Duodenal mucosa (tissue), 2 donors: ENCODE data around the gene TTC9C.
"Not testable (repeated sequence)": the region's sequence is repeated elsewhere in the genome, so short reads cannot be mapped to it uniquely, and the experiment has no call there.

ENCODE experiments used
- H3K27ac ChIP-seq: one replicate; pipeline ENCODE4 v1.7.0; 2013; ENCODE audit warnings: low read depth, low read length
- H3K27me3 ChIP-seq, 2 donors: one replicate each; pipeline ENCODE4 v1.7.0; 2013; ENCODE audit warnings: low read length in 2 of 2, control low read depth in 1 of 2; ENCODE audit not compliant: insufficient read depth in 2 of 2, control insufficient read depth in 1 of 2
- H3K36me3 ChIP-seq, 2 donors: one replicate each; pipeline ENCODE4 v1.7.0; 2013; ENCODE audit warnings: low read length in 2 of 2, control low read depth in 1 of 2; ENCODE audit not compliant: insufficient read depth in 2 of 2, control insufficient read depth in 1 of 2
- H3K4me1 ChIP-seq, 2 donors: one replicate each; pipeline ENCODE4 v1.7.0; 2013; ENCODE audit warnings: low read length in 2 of 2, control low read depth in 1 of 2; ENCODE audit not compliant: insufficient read depth in 2 of 2, control insufficient read depth in 1 of 2
- H3K4me3 ChIP-seq, 2 donors: one replicate each; pipeline ENCODE4 v1.7.0; 2013; ENCODE audit warnings: low read length in 2 of 2, low read depth in 1 of 2
- H3K9ac ChIP-seq, 2 donors: one replicate each; pipeline ENCODE4 v1.7.0; 2013; ENCODE audit warnings: low read length in 2 of 2, low read depth in 1 of 2
- H3K9me3 ChIP-seq, 2 donors: one replicate each; pipeline ENCODE4 v1.7.0; 2013; ENCODE audit warnings: low read length in 2 of 2, control low read depth in 1 of 2; ENCODE audit not compliant: control insufficient read depth in 1 of 2

Gene TTC9C, protein sequence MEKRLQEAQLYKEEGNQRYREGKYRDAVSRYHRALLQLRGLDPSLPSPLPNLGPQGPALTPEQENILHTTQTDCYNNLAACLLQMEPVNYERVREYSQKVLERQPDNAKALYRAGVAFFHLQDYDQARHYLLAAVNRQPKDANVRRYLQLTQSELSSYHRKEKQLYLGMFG

GRCh38 chr11:62728171-62728988 is at the start of gene TTC9C:
TTC9C (plus strand) TSS chr11:62728486; CDS start chr11:62728849, 363 bp downstream.
- peak within 1 kb of the TSS; percentile 98 for H3K4me3 ChIP-seq
- H3K36me3 ChIP-seq, result peaks cover 6 to 14% of the 10 kb centered on the region in 2 donors
- H3K27me3 ChIP-seq, result no peaks in the 10 kb centered on the region
- peak within 1 kb of the TSS; percentile 87 to 96 for H3K9ac ChIP-seq
- H3K4me1 ChIP-seq, result peaks cover 21 to 30% of the 10 kb centered on the region in 2 donors
- H3K9me3 ChIP-seq, result no peaks in the 10 kb centered on the region
- peak within 1 kb of the TSS; percentile 94 for H3K27ac ChIP-seq

- peak within 1 kb of the TSS; percentile 97 to 99 for H3K4me3 ChIP-seq
- no peaks in the 10 kb centered on the region for H3K27me3 ChIP-seq
- H3K9me3 ChIP-seq, result no peaks in the 10 kb centered on the region
- H3K27ac ChIP-seq, result peak within 1 kb of the TSS; percentile 81
- peak within 1 kb of the TSS; percentile 90 to 94 for H3K9ac ChIP-seq
- peaks cover 16 to 17% of the 10 kb centered on the region in 2 donors for H3K4me1 ChIP-seq
- H3K36me3 ChIP-seq, result peaks cover 8 to 14% of the 10 kb centered on the region in 2 donors
Observed at GRCh38 chr11:62678770-62679696, 49.3 kb upstream of the TTC9C start, which contains the start of gene UBXN1. UBXN1 (minus strand) TSS chr11:62679073; CDS start chr11:62678923, 150 bp downstream.

DNA sequence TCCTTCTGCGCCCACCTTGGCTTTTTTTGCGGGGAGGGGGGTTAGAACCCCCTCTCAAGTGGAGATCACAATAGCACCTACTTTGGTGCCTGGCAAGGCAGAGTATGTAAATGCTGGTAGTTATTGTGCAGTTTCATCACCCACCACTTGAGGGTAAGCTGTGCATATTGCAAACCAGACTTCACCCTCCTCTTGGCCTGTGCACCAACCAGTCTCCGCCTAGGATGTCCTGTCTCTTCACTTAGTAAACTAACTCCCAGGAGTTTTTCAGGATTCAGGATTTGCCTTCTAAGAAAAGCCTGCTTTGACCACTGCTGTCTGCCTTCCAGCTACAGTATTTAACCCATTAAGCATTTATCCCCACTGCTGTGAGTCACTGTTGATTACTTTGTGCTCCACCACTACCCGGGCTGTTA is 47.5 kb upstream of the TTC9C start:
- Histone ChIP-seq H3K4me1 (peaks cover 16 to 17% of the 10 kb centered on the region in 2 donors), H3K4me3 (no peak overlapping the region), H3K27ac (no peak overlapping the region), H3K27me3 (no peaks in the 10 kb centered on the region), H3K36me3 (peaks cover 8 to 14% of the 10 kb centered on the region in 2 donors), H3K9me3 (no peaks in the 10 kb centered on the region), H3K9ac (no peak overlapping the region)

DNA sequence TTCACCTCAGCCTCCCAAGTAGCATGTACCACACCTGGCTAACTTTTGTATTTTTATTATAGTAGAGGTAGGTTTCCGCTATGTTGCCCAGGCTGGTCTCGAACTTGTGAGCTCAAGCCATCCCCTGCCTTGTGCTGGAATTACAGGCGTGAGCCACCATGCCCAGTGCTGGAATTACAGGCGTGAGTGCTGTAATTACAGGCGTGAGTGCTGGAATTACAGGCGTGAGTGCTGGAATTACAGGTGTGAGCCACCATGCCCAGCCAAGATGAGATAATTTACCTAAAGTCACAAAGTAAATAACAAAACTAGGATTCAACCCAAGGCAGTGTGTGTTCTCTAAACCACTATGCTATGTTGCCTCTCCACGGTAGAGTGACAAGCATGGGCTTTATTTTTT is 45.8 kb upstream of the TTC9C start:
- Histone ChIP-seq H3K4me1 (peaks cover 8 to 13% of the 10 kb centered on the region in 2 donors), H3K4me3 (no peak overlapping the region), H3K36me3 (peaks cover 0 to 3% of the 10 kb centered on the region in 2 donors), H3K27me3 (no peaks in the 10 kb centered on the region), H3K9ac (no peak overlapping the region), H3K27ac (no peak overlapping the region), H3K9me3 (no peaks in the 10 kb centered on the region)

DNA sequence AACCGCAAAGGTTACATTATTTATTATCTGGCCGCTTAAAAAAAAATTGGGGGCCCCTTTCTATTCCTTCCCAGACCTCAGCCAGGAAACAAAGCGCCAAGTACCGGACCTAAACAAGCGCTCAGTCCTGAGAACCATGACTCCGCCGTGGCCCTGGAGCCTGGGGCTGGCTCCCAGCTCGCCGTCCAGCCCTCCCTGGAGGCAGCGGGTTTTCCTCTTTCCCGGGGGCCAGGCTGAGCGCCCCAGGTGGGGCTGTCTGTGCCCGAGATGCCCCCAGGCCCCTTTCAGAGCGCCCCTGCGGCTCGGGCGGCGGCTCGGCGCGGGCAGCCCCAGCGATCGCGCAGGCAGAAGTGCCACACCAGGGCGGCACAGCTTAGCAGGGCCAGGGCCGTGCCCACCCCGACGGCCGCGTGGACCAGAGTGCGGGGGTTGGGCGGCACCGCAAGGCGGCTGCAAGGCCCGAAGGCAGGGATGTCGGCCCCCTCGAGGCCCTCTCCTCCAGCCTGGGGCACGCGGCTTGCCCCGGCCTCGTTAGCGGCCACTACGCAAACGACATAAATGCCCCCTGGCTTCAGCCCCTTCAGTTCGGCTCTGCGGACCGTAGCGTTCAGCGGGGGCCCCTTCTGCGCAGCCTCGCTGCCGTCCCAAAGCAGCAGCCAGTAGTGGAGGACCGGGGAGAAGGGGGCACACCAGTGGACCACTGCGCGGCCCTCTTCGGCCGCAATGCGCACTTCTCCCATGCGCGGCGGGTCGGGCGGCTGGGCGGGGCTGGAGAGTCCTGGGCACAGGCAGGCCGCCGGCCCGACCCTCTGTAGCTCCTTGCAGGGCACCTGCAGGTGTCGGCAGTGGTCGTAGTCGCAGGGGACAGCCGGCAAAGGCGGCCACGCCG is 40.5 kb upstream of the TTC9C start:
- Histone ChIP-seq H3K27ac (no peak overlapping the region), H3K27me3 (no peaks in the 10 kb centered on the region), H3K36me3 (peaks cover 17 to 21% of the 10 kb centered on the region in 2 donors), H3K9ac (peak overlapping the region; percentile 10 to 18), H3K9me3 (no peaks in the 10 kb centered on the region), H3K4me3 (peak overlapping the region; percentile 45 to 52), H3K4me1 (no peaks in the 10 kb centered on the region)

- Histone ChIP-seq H3K36me3 (peaks cover 20 to 28% of the 10 kb centered on the region in 2 donors), H3K27me3 (no peaks in the 10 kb centered on the region), H3K9me3 (no peaks in the 10 kb centered on the region), H3K9ac (peak overlapping the region in 1 of 2 donors; percentile 10), H3K4me3 (peak overlapping the region in 1 of 2 donors; percentile 52), H3K27ac (no peak overlapping the region), H3K4me1 (no peaks in the 10 kb centered on the region)
Observed at GRCh38 chr11:62688491-62688890, 39.8 kb upstream of the TTC9C start.

GRCh38 chr11:62689421-62690183 is 38.7 kb upstream of the TTC9C start, which contains the start of gene LRRN4CL:
LRRN4CL (minus strand) TSS chr11:62689530; CDS start chr11:62688508, 1,022 bp downstream.
- Histone ChIP-seq H3K4me1 (no peaks in the 10 kb centered on the region), H3K27me3 (no peaks in the 10 kb centered on the region), H3K9ac (peak within 1 kb of the TSS; percentile 10 to 11), H3K9me3 (no peaks in the 10 kb centered on the region), H3K27ac (no peak within 1 kb of the TSS), H3K36me3 (peaks cover 20 to 28% of the 10 kb centered on the region in 2 donors), H3K4me3 (peak within 1 kb of the TSS; percentile 11 to 52)

GRCh38 chr11:62693624-62694023 is 34.7 kb upstream of the TTC9C start:
- peaks cover 20 to 28% of the 10 kb centered on the region in 2 donors for H3K36me3 ChIP-seq
- not testable (repeated sequence) for H3K27ac ChIP-seq, H3K4me1 ChIP-seq, H3K9ac ChIP-seq, H3K4me3 ChIP-seq, H3K9me3 ChIP-seq, H3K27me3 ChIP-seq
